ENCODE data around the gene SCN1A. TPM values are rescaled to one million over a fixed set of nuclear protein-coding genes. Genes with fewer than 3 reads are reported as not detected.

SCN1A gene
- total and polyA plus RNA-seq, 2 of the 13 experiments (the other 11 are each of a cell fraction or from before 2014, with no cell fraction given): 19.9 to 39.4 TPM

- TF ChIP-seq HINFP (CRISPR knock-in tag; IDR thresholded peaks at IDR 0.05; ENCODE audit: low read depth) (no peak), ZNF580 (CRISPR knock-in tag; IDR thresholded peaks at IDR 0.05; ENCODE audit: borderline replicate concordance, low read depth) (no peak), PCBP1 (IDR thresholded peaks at IDR 0.05; ENCODE audit: borderline replicate concordance, low read depth, low read length) (no peak), GATA4 (IDR thresholded peaks at IDR 0.05; ENCODE audit: borderline replicate concordance, low read depth) (peak; percentile 84; the same call in 1 of the 2 replicates), NFE2 (CRISPR knock-in tag; IDR thresholded peaks at IDR 0.05) (no peak), SSRP1 (CRISPR knock-in tag; IDR thresholded peaks at IDR 0.05) (no peak), ZBTB21 (CRISPR knock-in tag; IDR thresholded peaks at IDR 0.05) (no peak)
Measured at GRCh38 chr2:166135152-166135848, 7.5 kb upstream of the SCN1A start (continued).

GRCh38 chr2:166134252-166135151 is 6.7 kb upstream of the SCN1A start:
- Histone ChIP-seq H3K27ac (ENCODE audit: extremely low read length, insufficient read depth, low read length) (peak overlapping the region; percentile 97), H3K27me3 (ENCODE audit: control insufficient read depth in 1 of 2, insufficient read depth in 2 of 2, low read length in 2 of 2) (no peaks in the 10 kb centered on the region), H3K9ac (ENCODE audit: insufficient read depth, low read depth, low read length) (peak overlapping the region; percentile 79), H3K36me3 (replicated peaks in 1 of 2; ENCODE audit: control insufficient read depth in 1 of 2, insufficient read depth in 2 of 2, low read length in 2 of 2) (no peaks in the 10 kb centered on the region), H3K9me3 (ENCODE audit: low read length) (peaks cover 4% of the 10 kb centered on the region; the same call in 1 of the 2 replicates), H3K79me2 (ENCODE audit: insufficient read depth, low read length) (no peaks in the 10 kb centered on the region), H3K4me2 (ENCODE audit: low read depth, low read length) (peak overlapping the region; percentile 74), H3K4me1 (ENCODE audit: insufficient read depth, low read length) (peaks cover 94% of the 10 kb centered on the region), H4K20me1 (ENCODE audit: insufficient read depth, low read length) (no peaks in the 10 kb centered on the region), H2AFZ (ENCODE audit: low read length) (no peak overlapping the region), H3K4me3 (replicated peaks in 1 of 3; ENCODE audit: insufficient read depth in 1 of 3, low read depth in 2 of 3, low read length in 3 of 3) (peak overlapping the region in 2 of 3 experiments; percentile 28 to 42; a peak in 3 of 6 replicates)
- intact Hi-C loops (cut with micrococcal nuclease; ENCODE audit: unreplicated experiment) (loop anchor here (1.0 to 2.0 kb wide), 3 partner anchors 20 to 238 kb away; no protein-coding TSS in a partner anchor), in situ Hi-C loops (cut with HindIII; ENCODE audit: extremely low pct_ligation_motif_present, low pct_unique_long_range_greater_than_20kb) (no loop called here)
- no TSS peak for BruUV-seq (replicated peaks)
- FAIRE-seq (peak; percentile 96), ATAC-seq (peak; percentile 97), DNase-seq (ENCODE audit: low spot score) (peak; percentile 100)
- WGBS (ENCODE audit: low lambda C conversion rate): 0% methylated on average over 3 of the region's 3 CpGs
- ChIA-PET POLR2A (interaction anchor here (0.9 to 5.7 kb wide), 19 partner anchors 8 to 242 kb away, joined by 3 to 198 read pairs (median 4); partner anchors contain the start of genes SCN1A and TTC21B), CTCF (ENCODE audit: low intra/inter-chr PET ratio, low total read pairs) (interaction anchor here (1.5 kb wide), 1 partner anchor 22 kb away, joined by 4 read pairs; no protein-coding TSS in a partner anchor)
- TF ChIP-seq NFIC (IDR thresholded peaks at IDR 0.05; ENCODE audit: low read length) (peak; percentile 86), SRSF1 (optimal IDR thresholded peaks at IDR 0.05; ENCODE audit: low read depth, low read length) (no peak), ZNF232 (CRISPR knock-in tag; IDR thresholded peaks at IDR 0.05; ENCODE audit: borderline replicate concordance) (no peak), AKAP8 (CRISPR knock-in tag; IDR thresholded peaks at IDR 0.05) (no peak), HBP1 (CRISPR knock-in tag; IDR thresholded peaks at IDR 0.05; ENCODE audit: low read depth) (peak; percentile 77; the same call in 1 of the 2 replicates), ZXDC (CRISPR knock-in tag; IDR thresholded peaks at IDR 0.05) (no peak)
